Peyer's patch (tissue), 4 donors: ENCODE data around the gene RGS1. TPM values are rescaled to one million over a fixed set of nuclear protein-coding genes. Genes with fewer than 3 reads are reported as not detected.

Experiments
- DNase-seq, 3 donors: peaks; one replicate each; pipeline ENCODE4 v3.0.0-alpha.2; 2017 to 2019
- H3K27ac ChIP-seq, 4 donors: fragments of 200-600 bp; sonication (generic); one replicate each; pipeline ENCODE4 v1.5.1; 2016 to 2019
- H3K27me3 ChIP-seq, 2 donors: fragments of 200-600 bp; sonication (generic); one replicate each; pipeline ENCODE4 v1.5.1; 2019
- H3K36me3 ChIP-seq, 3 donors: fragments of 200-600 bp; sonication (generic); one replicate each; pipeline ENCODE4 v1.5.1; 2016 to 2019
- H3K4me1 ChIP-seq, 4 donors: fragments of 200-600 bp; sonication (generic); one replicate each; pipeline ENCODE4 v1.5.1; 2016 to 2019
- H3K4me3 ChIP-seq, 4 donors: fragments of 200-600 bp; sonication (generic); 1 replicate in 3 of 4; 2 replicates in 1 of 4; pipeline ENCODE4 v1.5.1; 2016 to 2019; ENCODE audit warnings: mild to moderate bottlenecking in 1 of 4
- H3K9me3 ChIP-seq, 4 donors: fragments of 200-600 bp; sonication (generic); one replicate each; pipeline ENCODE4 v1.5.1; 2016 to 2019; ENCODE audit warnings: mild to moderate bottlenecking in 1 of 4
- POLR2A ChIP-seq, 2 donors: fragments of 450-650 bp; IDR thresholded peaks; one replicate each; pipeline ENCODE4 v1.5.1; 2017; ENCODE audit warnings: antibody characterized with exemption in 2 of 2, mild to moderate bottlenecking in 2 of 2, moderate library complexity in 2 of 2
- total RNA-seq, 4 donors: library from RNA; depleted of rRNA; stranded (reverse); fragments of >200 nt; gene quantifications; one replicate each; pipeline ENCODE4 v1.1.0, GENCODE V29; 2016
- TF ChIP-seq, protein P1 (sequence below), 6 experiments: fragments of 450-650 bp in 4 of 6; fragments of 200-600 bp in 2 of 6; sonication (generic) in 1 of 6; IDR thresholded peaks; one replicate each; pipeline ENCODE4 v1.5.1; 2017 to 2019; ENCODE audit warnings: antibody characterized with exemption in 6 of 6, mild to moderate bottlenecking in 3 of 6, moderate library complexity in 1 of 6

Gene RGS1
- total RNA-seq, 4 donors from 2014 or later, result 5.3 to 149 (median 20.0) TPM

DNA sequence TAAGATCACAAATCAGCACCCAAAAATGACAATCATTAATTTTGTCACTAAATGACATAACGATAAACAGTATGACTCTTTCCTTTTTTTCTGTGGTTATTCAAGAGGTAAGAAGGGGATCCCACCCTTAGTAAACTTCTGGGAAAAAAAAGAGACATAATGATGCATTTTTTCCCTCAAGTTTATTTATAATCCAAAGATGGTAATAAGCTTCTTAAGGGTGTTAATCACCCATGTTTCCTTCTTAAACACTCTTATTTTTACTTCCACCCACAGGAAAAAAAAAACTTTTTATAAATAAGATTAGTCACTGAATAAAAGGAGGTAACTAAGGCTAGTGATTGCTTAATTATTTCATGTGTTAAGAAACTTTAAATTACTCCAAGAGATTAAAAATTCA lies 24.7 kb downstream of the RGS1 start:
- TF ChIP-seq, protein P1, sequence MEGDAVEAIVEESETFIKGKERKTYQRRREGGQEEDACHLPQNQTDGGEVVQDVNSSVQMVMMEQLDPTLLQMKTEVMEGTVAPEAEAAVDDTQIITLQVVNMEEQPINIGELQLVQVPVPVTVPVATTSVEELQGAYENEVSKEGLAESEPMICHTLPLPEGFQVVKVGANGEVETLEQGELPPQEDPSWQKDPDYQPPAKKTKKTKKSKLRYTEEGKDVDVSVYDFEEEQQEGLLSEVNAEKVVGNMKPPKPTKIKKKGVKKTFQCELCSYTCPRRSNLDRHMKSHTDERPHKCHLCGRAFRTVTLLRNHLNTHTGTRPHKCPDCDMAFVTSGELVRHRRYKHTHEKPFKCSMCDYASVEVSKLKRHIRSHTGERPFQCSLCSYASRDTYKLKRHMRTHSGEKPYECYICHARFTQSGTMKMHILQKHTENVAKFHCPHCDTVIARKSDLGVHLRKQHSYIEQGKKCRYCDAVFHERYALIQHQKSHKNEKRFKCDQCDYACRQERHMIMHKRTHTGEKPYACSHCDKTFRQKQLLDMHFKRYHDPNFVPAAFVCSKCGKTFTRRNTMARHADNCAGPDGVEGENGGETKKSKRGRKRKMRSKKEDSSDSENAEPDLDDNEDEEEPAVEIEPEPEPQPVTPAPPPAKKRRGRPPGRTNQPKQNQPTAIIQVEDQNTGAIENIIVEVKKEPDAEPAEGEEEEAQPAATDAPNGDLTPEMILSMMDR (IDR thresholded peaks at IDR 0.05), result no peak
- TF ChIP-seq POLR2A (IDR thresholded peaks at IDR 0.05), result no peak
- no peaks in the 10 kb centered on the region for H3K27me3 ChIP-seq
- no peak for DNase-seq
- H3K36me3 ChIP-seq, result no peaks in the 10 kb centered on the region
- no peak overlapping the region for H3K4me3 ChIP-seq
- no peaks in the 10 kb centered on the region for H3K4me1 ChIP-seq
- no peaks in the 10 kb centered on the region for H3K9me3 ChIP-seq
- H3K27ac ChIP-seq, result no peak overlapping the region

DNA sequence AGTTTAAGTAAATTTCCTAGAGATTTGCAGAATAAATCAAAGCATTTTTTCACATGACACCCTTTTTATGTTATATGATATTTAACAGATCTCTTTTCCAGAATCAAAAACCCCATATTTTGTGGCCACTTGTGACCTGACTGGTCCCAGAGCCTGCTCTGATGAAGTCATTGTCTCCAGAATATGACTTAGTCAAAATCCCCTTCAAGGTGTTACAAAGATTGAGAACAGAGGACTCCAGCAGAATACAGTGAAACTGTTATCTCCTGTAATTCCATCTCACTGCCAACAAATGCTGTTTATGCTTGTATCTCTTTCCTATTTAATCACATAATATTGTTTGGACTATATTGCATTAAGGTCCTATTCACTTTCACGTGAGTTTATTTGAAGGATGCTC lies 25.6 kb downstream of the RGS1 start:
- Histone ChIP-seq H3K4me1 (no peaks in the 10 kb centered on the region), H3K27me3 (no peaks in the 10 kb centered on the region), H3K4me3 (no peak overlapping the region)

DNA sequence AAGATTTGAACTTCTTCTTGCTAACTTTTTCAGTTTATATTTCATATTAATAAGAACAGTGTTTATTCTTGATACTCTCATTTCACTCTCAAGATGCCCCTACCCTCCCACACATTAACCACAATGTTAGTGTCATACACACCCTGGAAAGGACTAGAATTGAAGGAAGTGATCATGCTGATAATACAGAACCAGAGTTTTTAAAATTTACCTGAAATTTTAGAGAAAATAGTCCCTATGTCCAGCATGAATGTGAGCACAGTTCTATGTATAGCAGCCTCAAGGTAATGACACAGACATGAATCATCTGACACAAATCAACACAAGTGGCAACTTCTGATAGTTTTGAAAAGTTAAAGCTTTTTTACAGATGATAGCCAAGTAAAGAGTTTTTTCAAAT lies 26.0 kb downstream of the RGS1 start:
- no peak overlapping the region for H3K4me3 ChIP-seq
- TF ChIP-seq POLR2A (IDR thresholded peaks at IDR 0.05), result no peak
- no peaks in the 10 kb centered on the region for H3K27me3 ChIP-seq
- no peak for DNase-seq
- no peak overlapping the region for H3K27ac ChIP-seq
- no peaks in the 10 kb centered on the region for H3K36me3 ChIP-seq
- no peaks in the 10 kb centered on the region for H3K9me3 ChIP-seq
- H3K4me1 ChIP-seq, result no peaks in the 10 kb centered on the region

More for the DNA sequence above, 25.6 kb downstream of the RGS1 start:
- no peaks in the 10 kb centered on the region for H3K36me3 ChIP-seq
- DNase-seq, result no peak
- TF ChIP-seq, protein P1 (IDR thresholded peaks at IDR 0.05), result no peak
- TF ChIP-seq POLR2A (IDR thresholded peaks at IDR 0.05), result no peak
- H3K27ac ChIP-seq, result no peak overlapping the region
- no peaks in the 10 kb centered on the region for H3K9me3 ChIP-seq

DNA sequence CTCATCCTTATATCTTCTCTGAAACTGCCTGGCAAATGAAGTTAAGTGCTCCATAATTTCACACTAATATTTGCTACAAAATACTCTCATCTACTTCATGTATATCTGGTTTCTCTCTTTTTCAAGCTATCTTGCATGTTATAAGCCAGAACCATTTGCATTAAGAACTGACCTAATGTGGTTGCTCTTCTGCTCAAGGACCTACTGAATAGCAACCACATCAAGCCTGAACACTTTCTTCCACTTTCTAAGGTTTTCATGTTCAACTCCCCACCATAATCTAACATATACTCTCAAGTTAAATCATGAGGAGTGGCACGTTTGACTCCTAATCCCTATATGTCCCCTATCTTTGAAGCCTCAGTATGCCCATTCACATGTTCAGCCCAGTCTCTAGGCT lies 27.2 kb downstream of the RGS1 start:
- TF ChIP-seq, protein P1 (IDR thresholded peaks at IDR 0.05), result no peak
- no peak for TF ChIP-seq POLR2A (IDR thresholded peaks at IDR 0.05)
- Histone ChIP-seq H3K4me3 (no peak overlapping the region), H3K4me1 (no peaks in the 10 kb centered on the region), H3K27me3 (no peaks in the 10 kb centered on the region), H3K36me3 (no peaks in the 10 kb centered on the region), H3K9me3 (no peaks in the 10 kb centered on the region), H3K27ac (no peak overlapping the region)
- no peak for DNase-seq

DNA sequence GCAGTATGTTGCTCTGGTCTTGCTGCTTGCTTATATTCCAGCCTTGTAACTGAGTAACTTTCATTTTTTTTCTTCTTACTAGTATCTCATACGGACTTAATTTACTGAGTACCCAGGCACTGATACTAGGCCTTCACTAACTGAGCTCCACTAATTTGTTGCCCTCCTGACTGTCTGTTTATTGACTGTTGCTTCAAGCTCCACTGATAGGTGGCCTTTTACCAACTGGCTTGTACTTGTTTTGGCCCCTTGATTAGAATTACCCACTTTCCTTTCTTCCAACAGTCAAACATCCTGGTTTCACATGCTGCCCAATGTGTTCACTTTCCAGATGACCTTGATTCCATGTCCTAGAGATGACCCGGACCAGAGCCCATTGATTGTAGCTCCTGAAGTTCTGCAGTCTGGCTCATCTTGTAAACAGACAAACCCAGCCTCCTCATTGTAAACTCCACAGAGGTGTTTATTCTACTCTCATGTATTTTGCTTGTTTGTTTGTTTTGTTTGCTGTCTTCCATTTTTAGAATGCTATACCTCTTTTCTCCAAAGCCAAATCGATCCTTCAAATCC lies 27.7 kb downstream of the RGS1 start:
- H3K27ac ChIP-seq, result no peak overlapping the region
- H3K4me1 ChIP-seq, result no peaks in the 10 kb centered on the region
- H3K4me3 ChIP-seq, result no peak overlapping the region
- no peaks in the 10 kb centered on the region for H3K27me3 ChIP-seq
- H3K36me3 ChIP-seq, result no peaks in the 10 kb centered on the region
- TF ChIP-seq, protein P1 (IDR thresholded peaks at IDR 0.05), result no peak
- TF ChIP-seq POLR2A (IDR thresholded peaks at IDR 0.05), result no peak
- DNase-seq, result no peak
- H3K9me3 ChIP-seq, result no peaks in the 10 kb centered on the region

DNA sequence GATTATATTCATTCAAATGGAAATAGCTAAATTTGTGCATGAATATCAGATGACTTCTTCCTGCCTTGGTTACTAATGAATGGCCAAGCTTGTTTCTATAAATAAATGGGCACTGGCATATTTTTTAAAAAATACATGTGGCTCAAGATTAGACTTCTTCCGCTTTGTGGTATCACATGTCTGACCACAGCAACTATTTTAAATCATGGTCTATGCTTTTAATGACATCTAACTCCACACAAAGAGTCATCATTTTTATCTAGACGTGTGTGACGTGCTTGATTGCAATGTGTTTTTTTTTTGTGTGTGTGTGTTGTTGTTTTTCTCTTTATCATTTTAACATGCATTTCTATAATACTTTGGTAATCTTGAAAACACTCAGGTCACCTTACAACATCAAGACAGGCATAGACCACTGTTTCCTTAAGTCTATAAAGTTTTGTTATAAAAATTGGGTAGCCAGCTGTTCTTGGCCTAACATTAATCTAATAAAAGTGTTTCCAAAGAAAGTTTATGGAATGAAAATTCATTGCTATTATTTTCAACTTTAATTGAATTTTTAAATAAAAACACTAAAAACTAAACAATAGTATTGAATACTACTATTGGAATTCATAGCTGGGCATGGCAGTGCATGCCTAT lies 29.5 kb downstream of the RGS1 start:
- no peaks in the 10 kb centered on the region for H3K9me3 ChIP-seq
- H3K27ac ChIP-seq, result no peak overlapping the region
- TF ChIP-seq, protein P1 (IDR thresholded peaks at IDR 0.05), result no peak
- TF ChIP-seq POLR2A (IDR thresholded peaks at IDR 0.05), result no peak
- H3K36me3 ChIP-seq, result no peaks in the 10 kb centered on the region
- no peaks in the 10 kb centered on the region for H3K4me1 ChIP-seq
- no peaks in the 10 kb centered on the region for H3K27me3 ChIP-seq
- DNase-seq, result no peak
- H3K4me3 ChIP-seq, result no peak overlapping the region
